ENCODE data around the gene HOXA13.

- TF ChIP-seq CTCF (IDR thresholded peaks at IDR 0.05; ENCODE audit: poor library complexity, severe bottlenecking) (no peak), POLR2AphosphoS5 (IDR thresholded peaks at IDR 0.05) (no peak), EZH2 (IDR thresholded peaks at IDR 0.05; ENCODE audit: borderline replicate concordance, insufficient read depth, low read length, poor library complexity, severe bottlenecking) (peak; percentile 92), TAF1 (IDR thresholded peaks at IDR 0.05; ENCODE audit: low read depth) (no peak), RAD21 (conservative IDR thresholded peaks at IDR 0.05) (no peak), REST (IDR thresholded peaks at IDR 0.05; ENCODE audit: borderline replicate concordance) (no peak), MXI1 (conservative IDR thresholded peaks at IDR 0.05; ENCODE audit: poor library complexity, severe bottlenecking) (no peak), SMC3 (conservative IDR thresholded peaks at IDR 0.05; ENCODE audit: poor library complexity) (no peak)
These were observed 34.5 kb downstream of the HOXA13 start, which contains the start of gene HOXA9 for GRCh38 chr7:27165089-27165995.

Data from neural cell (in vitro differentiated cells).